A673 (cell line): ENCODE data around the gene EXOSC10. TPM values are rescaled to one million over a fixed set of nuclear protein-coding genes. Genes with fewer than 3 reads are reported as not detected.

Experiments used
- BruUV-seq: library from RNA; stranded (reverse); fragments of 400-500 nt; replicated peaks from 2 replicates; lab custom pipeline; 2021; lab: Mats Ljungman, UMichigan
- CTCF ChIA-PET: fragments of 300-600 bp; sonication (Branson Sonifier 250); formaldehyde crosslinking; loops from one replicate; lab custom pipeline; 2022; ENCODE audit warnings: antibody characterized with exemption; lab: Charles Lee
- POLR2A ChIA-PET: fragments of 300-600 bp; sonication (Branson Sonifier 250); formaldehyde crosslinking; loops from one replicate; lab custom pipeline; 2022; ENCODE audit warnings: antibody characterized with exemption; ENCODE audit not compliant: low non-redundant PET; lab: Charles Lee
- DNase-seq: peaks from one replicate; pipeline ENCODE4 v3.0.0-alpha.2; 2015; ENCODE audit warnings: low spot score
- H3K27ac ChIP-seq: fragments of 200-600 bp; sonication (generic); 2 replicates; pipeline ENCODE4 v1.5.1; 2016; ENCODE audit warnings: mixed run types, low read depth, mild to moderate bottlenecking, mixed read lengths, antibody characterized with exemption, low read length; ENCODE audit not compliant: poor library complexity, severe bottlenecking
- H3K27me3 ChIP-seq: fragments of 200-600 bp; sonication (generic); replicated peaks from 2 replicates; pipeline ENCODE4 v1.6.1; 2017; ENCODE audit warnings: mixed run types, low read depth, mild to moderate bottlenecking, mixed read lengths, antibody characterized with exemption, low read length; ENCODE audit not compliant: insufficient read depth, poor library complexity
- H3K36me3 ChIP-seq: fragments of 200-600 bp; sonication (generic); 2 replicates; pipeline ENCODE4 v1.6.1; 2016; ENCODE audit warnings: mixed run types, mild to moderate bottlenecking, mixed read lengths, antibody characterized with exemption, low read length; ENCODE audit not compliant: insufficient read depth, poor library complexity, severe bottlenecking
- H3K4me1 ChIP-seq: fragments of 200-600 bp; sonication (generic); 2 replicates; pipeline ENCODE4 v1.6.1; 2017; ENCODE audit warnings: mixed run types, mild to moderate bottlenecking, mixed read lengths, antibody characterized with exemption, low read length; ENCODE audit not compliant: insufficient read depth, poor library complexity, severe bottlenecking
- H3K4me3 ChIP-seq: fragments of 200-600 bp; sonication (generic); 2 replicates; pipeline ENCODE4 v1.5.1; 2016; ENCODE audit warnings: low read depth, mixed run types, mild to moderate bottlenecking, mixed read lengths, low read length; ENCODE audit not compliant: poor library complexity, severe bottlenecking
- H3K9me3 ChIP-seq: fragments of 200-600 bp; sonication (generic); 2 replicates; pipeline ENCODE4 v1.6.1; 2016; ENCODE audit warnings: mixed run types, low read depth, mild to moderate bottlenecking, mixed read lengths, antibody characterized with exemption, low read length; ENCODE audit not compliant: poor library complexity, severe bottlenecking
- CTCF ChIP-seq: fragments of 300-800, 200-600 bp; sonication (generic); conservative IDR thresholded peaks from 2 replicates; pipeline ENCODE4 v1.5.1; 2017; ENCODE audit warnings: low read depth, mild to moderate bottlenecking, antibody characterized with exemption, low read length, moderate library complexity, mixed read lengths
- EZH2 ChIP-seq: fragments of 200-600 bp; sonication (generic); IDR thresholded peaks from 2 replicates; pipeline ENCODE4 v1.6.1; 2017; ENCODE audit warnings: borderline replicate concordance, low read depth, mild to moderate bottlenecking, mixed read lengths, antibody characterized with exemption, low read length; ENCODE audit not compliant: poor library complexity, severe bottlenecking
- intact Hi-C: fragments of 100-400 bp; cut with micrococcal nuclease; formaldehyde crosslinking; loops from one replicate; pipeline ENCODE4 v1.10.0; 2022; ENCODE audit not compliant: unreplicated experiment
- total RNA-seq: library from RNA; stranded (reverse); gene quantifications from 2 replicates; pipeline ENCODE4 v1.2.3, GENCODE V29; 2021

The EXOSC10 gene
- total RNA-seq, 1 experiment from 2014 or later: 119 TPM

- no TSS peak for BruUV-seq
- ChIA-PET POLR2A (no interaction called here), CTCF (no interaction called here)
- H3K9me3 ChIP-seq: no peaks in the 10 kb centered on the region
- TF ChIP-seq CTCF (no peak), EZH2 (no peak)
- peaks cover 4% of the 10 kb centered on the region for H3K4me1 ChIP-seq
- H3K4me3 ChIP-seq: no peak overlapping the region
- H3K36me3 ChIP-seq: peaks cover 24% of the 10 kb centered on the region
- H3K27ac ChIP-seq: no peak overlapping the region
- no peak for DNase-seq
- intact Hi-C loops: no loop called here
- no peaks in the 10 kb centered on the region for H3K27me3 ChIP-seq
Observed at GRCh38 chr1:11057477-11057876, 42.2 kb downstream of the EXOSC10 start.

GRCh38 chr1:11056504-11056903 is 43.2 kb downstream of the EXOSC10 start:
- CTCF ChIA-PET: no interaction called here
- Histone ChIP-seq H3K27me3 (no peaks in the 10 kb centered on the region), H3K4me1 (peaks cover 4% of the 10 kb centered on the region), H3K36me3 (peaks cover 24% of the 10 kb centered on the region), H3K27ac (no peak overlapping the region), H3K4me3 (no peak overlapping the region), H3K9me3 (no peaks in the 10 kb centered on the region)
- BruUV-seq: no TSS peak
- intact Hi-C loops: no loop called here
- TF ChIP-seq CTCF: no peak
- no peak for TF ChIP-seq EZH2
- POLR2A ChIA-PET: interaction anchor here (0.7 kb wide), 1 partner anchor 749 kb away, joined by 3 read pairs; the partner anchor contains the start of genes CLCN6 and MTHFR
- DNase-seq: no peak

GRCh38 chr1:11055676-11056075 is 44.0 kb downstream of the EXOSC10 start:
- intact Hi-C loops: no loop called here
- Histone ChIP-seq H3K4me1 (peaks cover 4% of the 10 kb centered on the region), H3K36me3 (peaks cover 24% of the 10 kb centered on the region), H3K27me3 (no peaks in the 10 kb centered on the region), H3K4me3 (no peak overlapping the region), H3K27ac (no peak overlapping the region), H3K9me3 (no peaks in the 10 kb centered on the region)
- DNase-seq: no peak
- TF ChIP-seq EZH2 (no peak), CTCF (no peak)
- ChIA-PET CTCF (no interaction called here), POLR2A (no interaction called here)
- BruUV-seq: no TSS peak
